Amniotic epithelial cell (primary cell): ENCODE data around the gene NUTM2B.
A peak's percentile ranks its signal among the peaks of the same experiment; 100 is the strongest.
"Not testable (repeated sequence)": the region's sequence is repeated elsewhere in the genome, so short reads cannot be mapped to it uniquely, and the experiment has no call there.

ENCODE experiments used
- DNase-seq: peaks from one replicate; pipeline ENCODE4 v3.0.0-alpha.2; 2010; ENCODE audit warnings: low read depth

The NUTM2B gene

DNA sequence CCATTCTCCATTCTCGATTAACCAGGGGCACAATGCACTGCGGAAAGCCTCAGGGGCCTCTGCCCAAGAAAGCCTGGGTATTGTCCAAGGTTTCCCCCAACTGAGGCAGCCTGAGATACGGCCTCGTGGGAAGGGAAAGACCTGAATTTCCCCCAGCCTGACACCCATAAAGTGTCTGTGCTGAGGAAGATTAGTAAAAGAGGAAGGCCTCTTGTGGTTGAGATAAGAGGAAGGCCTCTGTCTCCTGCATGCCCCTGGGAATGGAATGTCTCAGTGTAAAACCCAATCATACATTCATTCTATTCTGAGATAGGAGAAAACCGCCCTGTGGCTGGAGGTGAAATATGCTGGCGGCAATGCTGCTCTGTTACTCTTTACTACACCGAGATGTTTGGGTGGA lies 41.8 kb downstream of the NUTM2B start:
- DNase-seq: peak; percentile 59

DNA sequence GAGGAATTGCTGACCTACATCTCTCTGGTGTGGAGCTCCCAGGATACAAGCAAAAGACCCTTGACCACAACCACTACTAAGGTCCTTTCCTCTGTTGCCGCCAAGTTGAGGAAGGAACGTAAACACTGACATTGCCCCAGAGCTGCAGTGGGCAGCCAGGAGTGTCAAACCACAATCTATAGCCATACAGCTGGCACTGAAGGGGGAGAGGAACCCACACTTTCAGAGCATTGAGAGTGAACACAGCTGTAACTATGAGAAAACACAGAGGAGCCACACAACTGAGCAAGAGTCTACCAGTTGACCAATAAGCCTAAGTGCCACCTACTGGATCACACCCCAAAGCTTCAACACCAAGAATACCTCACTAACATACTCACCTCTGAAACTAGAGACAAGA lies 45.5 kb downstream of the NUTM2B start:
- not testable (repeated sequence) for DNase-seq

DNA sequence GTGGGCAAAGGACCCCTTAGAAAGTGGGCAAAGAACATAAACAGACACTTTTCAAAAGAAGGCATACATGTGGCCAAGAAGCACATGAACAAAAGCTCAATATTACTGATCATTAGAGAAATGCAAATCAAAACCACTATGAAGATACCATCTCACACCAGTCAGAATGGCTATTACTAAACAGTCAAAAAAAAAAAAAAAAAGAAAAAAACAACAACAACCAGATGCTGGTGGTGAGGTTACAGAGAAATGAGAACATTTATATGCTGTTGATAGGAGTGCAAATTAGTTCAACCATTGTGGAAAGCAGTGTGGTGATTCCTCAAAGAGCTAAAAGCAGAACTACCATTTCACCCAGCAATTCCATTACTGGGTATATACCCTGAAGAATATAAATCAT lies 50.6 kb downstream of the NUTM2B start:
- DNase-seq: not testable (repeated sequence)

DNA sequence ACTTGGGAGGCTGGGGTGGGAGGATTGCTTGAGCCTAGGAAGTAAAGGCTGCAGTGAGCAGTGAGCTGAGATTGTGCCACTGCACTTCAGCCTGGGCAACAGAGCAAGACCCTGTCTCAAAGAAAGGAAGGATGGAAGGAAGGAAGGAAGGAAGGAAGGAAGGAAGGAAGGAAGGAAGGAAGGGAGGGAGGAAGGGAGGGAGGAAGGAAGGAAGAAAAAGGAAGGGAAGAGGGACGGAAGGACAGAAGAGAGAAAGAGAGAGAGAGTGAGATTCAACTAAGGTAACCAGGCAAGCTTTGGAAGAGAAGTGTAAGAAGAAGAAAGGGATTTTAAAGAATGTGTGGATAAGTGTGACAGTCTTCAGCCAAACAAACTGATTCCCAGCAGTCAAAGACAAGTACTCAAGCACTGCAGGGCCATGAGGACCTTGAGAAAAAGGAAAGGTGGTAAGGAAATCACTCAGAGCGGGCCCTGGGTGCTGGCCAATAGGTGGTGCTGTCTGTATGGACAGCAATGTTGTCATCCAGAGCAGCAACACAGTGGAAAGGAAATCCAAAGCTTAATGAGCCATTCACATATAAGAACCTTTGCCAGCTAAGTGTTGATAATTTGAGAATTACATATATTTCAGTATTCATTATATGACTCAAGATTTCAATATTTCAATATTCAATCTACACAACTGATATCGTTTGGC lies 55.4 kb downstream of the NUTM2B start:
- peak; percentile 20 for DNase-seq
